Right lobe of liver (tissue), 4 donors: Measurements from ENCODE around the gene TAB2.
"Not testable (repeated sequence)": the region's sequence is repeated elsewhere in the genome, so short reads cannot be mapped to it uniquely, and the experiment has no call there.

ENCODE experiments used
- POLR2A ChIP-seq: fragments of 450-650 bp; IDR thresholded peaks from one replicate; pipeline ENCODE4 v1.6.1; 2017; ENCODE audit warnings: antibody characterized with exemption, mild to moderate bottlenecking
- TF ChIP-seq, protein P1 (sequence below), 4 donors: fragments of 200-600 bp in 3 of 4; fragments of 450-650 bp in 1 of 4; IDR thresholded peaks; one replicate each; pipeline versions ENCODE4 v1.5.1 to v1.8.0; 2016 to 2022; ENCODE audit warnings: antibody characterized with exemption in 4 of 4, mild to moderate bottlenecking in 2 of 4
- donor health status: DM: no; HTN: no; CAD: no.
- donor health status: DM: no; HTN: no; CAD: no.
- donor health status: DM: no; HTN: yes; CAD: no.

DNA sequence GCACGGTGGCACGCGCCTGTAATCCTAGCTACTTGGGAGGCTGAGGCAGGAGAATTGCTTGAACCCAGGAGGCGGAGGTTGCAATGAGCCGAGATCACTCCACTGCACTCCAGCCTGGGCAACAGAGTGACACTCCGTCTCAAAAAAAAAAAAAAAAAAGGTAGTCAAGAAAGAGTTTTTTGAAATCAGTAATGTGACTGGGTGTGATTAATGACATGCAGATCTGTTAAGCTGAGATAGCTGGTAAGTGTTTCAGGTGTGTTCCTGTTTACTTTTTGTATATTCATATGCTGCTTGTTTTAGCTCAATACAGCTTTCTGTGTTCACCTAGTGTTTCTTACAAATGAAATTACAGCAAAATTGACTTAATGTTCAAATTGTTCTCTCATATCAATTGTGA, 31.8 kb downstream of the TAB2 start:
- TF ChIP-seq, protein P1, sequence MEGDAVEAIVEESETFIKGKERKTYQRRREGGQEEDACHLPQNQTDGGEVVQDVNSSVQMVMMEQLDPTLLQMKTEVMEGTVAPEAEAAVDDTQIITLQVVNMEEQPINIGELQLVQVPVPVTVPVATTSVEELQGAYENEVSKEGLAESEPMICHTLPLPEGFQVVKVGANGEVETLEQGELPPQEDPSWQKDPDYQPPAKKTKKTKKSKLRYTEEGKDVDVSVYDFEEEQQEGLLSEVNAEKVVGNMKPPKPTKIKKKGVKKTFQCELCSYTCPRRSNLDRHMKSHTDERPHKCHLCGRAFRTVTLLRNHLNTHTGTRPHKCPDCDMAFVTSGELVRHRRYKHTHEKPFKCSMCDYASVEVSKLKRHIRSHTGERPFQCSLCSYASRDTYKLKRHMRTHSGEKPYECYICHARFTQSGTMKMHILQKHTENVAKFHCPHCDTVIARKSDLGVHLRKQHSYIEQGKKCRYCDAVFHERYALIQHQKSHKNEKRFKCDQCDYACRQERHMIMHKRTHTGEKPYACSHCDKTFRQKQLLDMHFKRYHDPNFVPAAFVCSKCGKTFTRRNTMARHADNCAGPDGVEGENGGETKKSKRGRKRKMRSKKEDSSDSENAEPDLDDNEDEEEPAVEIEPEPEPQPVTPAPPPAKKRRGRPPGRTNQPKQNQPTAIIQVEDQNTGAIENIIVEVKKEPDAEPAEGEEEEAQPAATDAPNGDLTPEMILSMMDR (IDR thresholded peaks at IDR 0.05), result not testable (repeated sequence)
- not testable (repeated sequence) for TF ChIP-seq POLR2A
